ENCODE data around the gene ZNF3. TPM values are rescaled to one million over a fixed set of nuclear protein-coding genes. Genes with fewer than 3 reads are reported as not detected.
"Not testable (repeated sequence)": the region's sequence is repeated elsewhere in the genome, so short reads cannot be mapped to it uniquely, and the experiment has no call there.

ZNF3 gene
- 10 to 100 TPM; 14.6 to 34.4 (median 21.8) TPM for polyA plus RNA-seq (ENCODE audit: low read depth in 6 of 6)

GRCh38 chr7:100081535-100082102 is at the start of gene ZNF3:
Gene ZNF3, minus strand, starts transcription at chr7:100081723. Its CDS starts 4,366 bp downstream, at chr7:100077357.
- H3K36me3 Mint-ChIP-seq: peaks cover 0 to 10% of the 10 kb centered on the region in 2 donors
- no peaks in the 10 kb centered on the region for H3K27me3 Mint-ChIP-seq
- peaks cover 31 to 51% (median 38%) of the 10 kb centered on the region in 3 donors for H3K4me1 Mint-ChIP-seq
- no peaks in the 10 kb centered on the region for H3K9me3 Mint-ChIP-seq
- H3K27ac Mint-ChIP-seq: peak within 1 kb of the TSS; percentile 85 to 98 (median 97)
- ATAC-seq (ENCODE audit: low read depth in 2 of 2) (peak; percentile 67 to 71), DNase-seq (peak; percentile 98)
- H3K4me3 Mint-ChIP-seq: peak within 1 kb of the TSS; percentile 83 to 97 (median 94)

GRCh38 chr7:100130608-100131453 is 49.3 kb upstream of the ZNF3 start:
- Mint-ChIP-seq H3K9me3 (no peaks in the 10 kb centered on the region), H3K36me3 (no peaks in the 10 kb centered on the region), H3K4me3 (peak overlapping the region in 2 of 8 donors; percentile 48 to 73), H3K4me1 (peaks cover 15 to 38% (median 38%) of the 10 kb centered on the region in 3 donors), H3K27ac (peak overlapping the region in 1 of 6 donors; percentile 84), H3K27me3 (no peaks in the 10 kb centered on the region)
- DNase-seq: peak; percentile 77
- no peak for ATAC-seq (ENCODE audit: low read depth in 2 of 2)

- Mint-ChIP-seq H3K4me1 (peaks cover 15 to 44% (median 44%) of the 10 kb centered on the region in 3 donors), H3K4me3 (peak overlapping the region in 1 of 8 donors; percentile 100)
- H3K9me3 Mint-ChIP-seq; H3K36me3 Mint-ChIP-seq; H3K27me3 Mint-ChIP-seq; H3K27ac Mint-ChIP-seq; DNase-seq; ATAC-seq (ENCODE audit: low read depth in 2 of 2): not testable (repeated sequence)
Measured at GRCh38 chr7:100130220-100130607, 48.7 kb upstream of the ZNF3 start.

GRCh38 chr7:100128637-100128963 is 47.1 kb upstream of the ZNF3 start:
- Mint-ChIP-seq H3K27ac (peak overlapping the region in 2 of 6 donors; percentile 36 to 74), H3K36me3 (no peaks in the 10 kb centered on the region), H3K9me3 (no peaks in the 10 kb centered on the region), H3K4me1 (peaks cover 20 to 59% (median 55%) of the 10 kb centered on the region in 3 donors), H3K4me3 (peak overlapping the region; percentile 63 to 100 (median 88)), H3K27me3 (no peaks in the 10 kb centered on the region)
- DNase-seq (no peak), ATAC-seq (ENCODE audit: low read depth in 2 of 2) (no peak)

- ATAC-seq (ENCODE audit: low read depth in 2 of 2) (no peak), DNase-seq (no peak)
- Mint-ChIP-seq H3K4me1 (peaks cover 20 to 60% (median 55%) of the 10 kb centered on the region in 3 donors), H3K27ac (peak overlapping the region in 4 of 6 donors; percentile 36 to 83 (median 78)), H3K9me3 (no peaks in the 10 kb centered on the region), H3K36me3 (no peaks in the 10 kb centered on the region), H3K4me3 (peak overlapping the region; percentile 80 to 100 (median 92)), H3K27me3 (no peaks in the 10 kb centered on the region)
Measured at GRCh38 chr7:100127866-100128636, 46.5 kb upstream of the ZNF3 start.

GRCh38 chr7:100126931-100127865 is 45.7 kb upstream of the ZNF3 start, which contains the start of gene MBLAC1:
Gene MBLAC1, plus strand, starts transcription at chr7:100126967. Its CDS starts 429 bp downstream, at chr7:100127396.
- H3K27ac Mint-ChIP-seq: peak within 1 kb of the TSS; percentile 94 to 100 (median 99)

GRCh38 chr7:100126239-100126930 is 44.9 kb upstream of the ZNF3 start:
- no peak for ATAC-seq (ENCODE audit: low read depth in 2 of 2)
- DNase-seq: no peak
- Mint-ChIP-seq H3K4me1 (peaks cover 14 to 62% (median 49%) of the 10 kb centered on the region in 3 donors), H3K27me3 (no peaks in the 10 kb centered on the region), H3K27ac (peak overlapping the region; percentile 94 to 100 (median 99)), H3K36me3 (no peaks in the 10 kb centered on the region), H3K4me3 (peak overlapping the region; percentile 88 to 100 (median 100)), H3K9me3 (no peaks in the 10 kb centered on the region)

More at GRCh38 chr7:100126931-100127865, 45.7 kb upstream of the ZNF3 start, which contains the start of gene MBLAC1:
- Mint-ChIP-seq H3K9me3 (no peaks in the 10 kb centered on the region), H3K27me3 (no peaks in the 10 kb centered on the region), H3K4me3 (peak within 1 kb of the TSS; percentile 88 to 100 (median 100)), H3K4me1 (peaks cover 17 to 61% (median 54%) of the 10 kb centered on the region in 3 donors), H3K36me3 (no peaks in the 10 kb centered on the region)
- peak; percentile 91 for DNase-seq
- peak; percentile 72 to 76 for ATAC-seq (ENCODE audit: low read depth in 2 of 2)

GRCh38 chr7:100124301-100125230 is 43.0 kb upstream of the ZNF3 start:
- Mint-ChIP-seq H3K36me3 (no peaks in the 10 kb centered on the region), H3K27me3 (no peaks in the 10 kb centered on the region), H3K4me3 (peak overlapping the region; percentile 19 to 100 (median 51)), H3K27ac (peak overlapping the region in 3 of 6 donors; percentile 5 to 89 (median 75)), H3K9me3 (no peaks in the 10 kb centered on the region), H3K4me1 (peaks cover 15 to 68% (median 56%) of the 10 kb centered on the region in 3 donors)
- no peak for ATAC-seq (ENCODE audit: low read depth in 2 of 2)
- DNase-seq: no peak

- ATAC-seq (ENCODE audit: low read depth in 2 of 2) (no peak), DNase-seq (no peak)
- peak overlapping the region in 2 of 8 donors; percentile 56 to 70 for H3K4me3 Mint-ChIP-seq
- peaks cover 18 to 76% (median 62%) of the 10 kb centered on the region in 3 donors for H3K4me1 Mint-ChIP-seq
- no peaks in the 10 kb centered on the region for H3K27me3 Mint-ChIP-seq
- no peaks in the 10 kb centered on the region for H3K36me3 Mint-ChIP-seq
- H3K27ac Mint-ChIP-seq: peak overlapping the region in 3 of 6 donors; percentile 52 to 86 (median 77)
- H3K9me3 Mint-ChIP-seq: no peaks in the 10 kb centered on the region
Measured at GRCh38 chr7:100122568-100122967, 41.0 kb upstream of the ZNF3 start.

GRCh38 chr7:100122067-100122466 is 40.5 kb upstream of the ZNF3 start:
- Mint-ChIP-seq H3K27ac (peak overlapping the region in 1 of 6 donors; percentile 54), H3K4me1 (peaks cover 18 to 76% (median 62%) of the 10 kb centered on the region in 3 donors), H3K9me3 (no peaks in the 10 kb centered on the region), H3K27me3 (no peaks in the 10 kb centered on the region), H3K36me3 (no peaks in the 10 kb centered on the region), H3K4me3 (peak overlapping the region in 1 of 8 donors; percentile 70)
- no peak for ATAC-seq (ENCODE audit: low read depth in 2 of 2)
- no peak for DNase-seq

GRCh38 chr7:100120733-100121036 is 39.2 kb upstream of the ZNF3 start:
- DNase-seq (no peak), ATAC-seq (ENCODE audit: low read depth in 2 of 2) (no peak)
- H3K4me3 Mint-ChIP-seq: peak overlapping the region; percentile 96 to 99 (median 98)
- no peaks in the 10 kb centered on the region for H3K27me3 Mint-ChIP-seq
- peaks cover 26 to 62% (median 58%) of the 10 kb centered on the region in 3 donors for H3K4me1 Mint-ChIP-seq
- H3K36me3 Mint-ChIP-seq: no peaks in the 10 kb centered on the region
- no peaks in the 10 kb centered on the region for H3K9me3 Mint-ChIP-seq
- peak overlapping the region; percentile 63 to 100 (median 88) for H3K27ac Mint-ChIP-seq

All from naive B cell (primary cell).